ENCODE measurements around the gene ZNF598. TPM values are rescaled to one million over a fixed set of nuclear protein-coding genes. Genes with fewer than 3 reads are reported as not detected.

ZNF598 gene
- total and polyA plus RNA-seq, 3 donors from 2014 or later = 46.3 to 94.6 (median 80.4) TPM

GRCh38 chr16:2005646-2006045, 4.0 kb downstream of the ZNF598 start:
- Histone ChIP-seq H3K4me1 (peaks cover 46% of the 10 kb centered on the region), H3K9me3 (no peaks in the 10 kb centered on the region), H3K36me3 (ENCODE audit: low read depth, missing control alignments) (no peaks in the 10 kb centered on the region), H3K4me3 (no peak overlapping the region), H3K27ac (no peak overlapping the region), H3K27me3 (no peaks in the 10 kb centered on the region)
- WGBS, 2 donors = 73 to 78% methylated on average over 3 to 21 of the region's 21 CpGs
- TF ChIP-seq CTCF (IDR thresholded peaks at IDR 0.05) = no peak
- TF ChIP-seq POLR2A (IDR thresholded peaks at IDR 0.05) = no peak
- no peak for DNase-seq
- intact Hi-C loops (cut with DNase I; ENCODE audit: low total_unique reads) = no loop called here

DNA sequence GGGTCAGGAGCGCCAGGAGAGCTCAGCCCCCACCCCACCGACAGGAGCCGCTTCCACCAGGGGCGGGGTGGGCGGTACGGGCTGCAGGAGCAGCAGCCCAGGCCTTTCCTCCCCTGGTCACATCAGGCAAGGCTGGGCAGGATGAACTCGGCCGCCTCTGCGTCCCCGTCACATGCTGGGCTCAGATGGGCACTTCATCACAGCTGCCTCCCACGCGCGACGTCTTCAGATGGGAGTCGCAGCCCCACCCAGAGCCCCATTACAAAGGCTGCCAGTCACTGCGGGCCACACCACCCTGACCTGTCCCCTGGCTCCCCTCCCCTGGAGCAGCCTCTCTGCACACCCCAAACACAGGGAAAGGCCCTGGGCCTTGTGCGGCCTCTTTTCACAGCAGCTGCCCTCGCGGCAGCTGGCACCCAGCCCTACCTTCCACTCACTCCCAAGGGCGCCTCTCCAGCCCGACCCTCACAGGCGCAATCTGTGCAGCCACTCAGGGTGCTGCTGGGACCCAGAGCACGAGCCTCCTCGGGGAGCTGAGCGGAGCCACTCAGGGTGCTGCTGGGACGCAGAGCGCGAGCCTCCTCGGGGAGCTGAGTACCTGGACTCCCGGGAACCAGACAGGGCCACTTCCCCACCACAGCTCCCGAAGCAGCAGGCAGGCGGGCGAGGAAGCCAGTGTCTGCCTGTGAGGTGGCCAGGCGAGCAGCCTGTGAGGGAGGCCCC, 4.7 kb downstream of the ZNF598 start:
- WGBS, 2 donors = 58 to 69% methylated on average over 9 to 34 of the region's 34 CpGs
- peak; percentile 63 for DNase-seq
- TF ChIP-seq POLR2A (IDR thresholded peaks at IDR 0.05) (no peak), CTCF (IDR thresholded peaks at IDR 0.05) (no peak)
- no peaks in the 10 kb centered on the region for H3K9me3 ChIP-seq
- H3K27ac ChIP-seq = peak overlapping the region; percentile 31 to 45
- intact Hi-C loops (cut with DNase I; ENCODE audit: low total_unique reads) = no loop called here
- no peaks in the 10 kb centered on the region for H3K36me3 ChIP-seq (ENCODE audit: low read depth, missing control alignments)
- H3K4me3 ChIP-seq = no peak overlapping the region
- no peaks in the 10 kb centered on the region for H3K27me3 ChIP-seq
- H3K4me1 ChIP-seq = peaks cover 40% of the 10 kb centered on the region

GRCh38 chr16:2003827-2004641, 5.6 kb downstream of the ZNF598 start:
- peak overlapping the region; percentile 31 to 45 for H3K27ac ChIP-seq
- peaks cover 40% of the 10 kb centered on the region for H3K4me1 ChIP-seq

DNA sequence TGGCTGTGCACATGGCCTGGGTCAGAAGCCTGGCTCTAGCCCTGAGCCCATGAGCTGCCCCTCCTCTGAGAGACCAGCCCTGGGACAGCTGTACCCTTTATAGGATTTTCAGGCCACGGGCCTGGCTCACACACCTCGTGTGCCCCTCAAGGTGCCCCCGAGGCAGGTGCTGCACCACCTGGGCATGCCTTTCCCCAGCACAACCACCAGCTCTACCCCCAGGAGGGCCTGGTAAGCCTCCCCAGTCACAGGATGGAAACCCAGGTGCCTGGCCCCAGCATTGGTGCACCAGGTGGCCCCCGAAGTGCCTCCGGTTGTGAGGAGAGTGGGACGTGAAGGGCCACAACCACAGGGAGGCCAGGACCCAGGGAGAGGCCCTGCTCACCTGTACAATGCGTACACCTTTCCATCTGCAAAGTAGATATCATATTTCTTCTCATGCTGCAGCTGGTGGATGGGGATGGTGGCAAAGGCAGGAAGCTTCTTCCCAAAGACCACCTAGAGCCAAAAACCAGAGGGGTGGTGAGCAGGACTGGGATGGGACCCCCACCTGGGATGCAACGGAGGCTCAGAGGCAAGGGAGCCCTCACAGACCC, 6.3 kb downstream of the ZNF598 start:
- Histone ChIP-seq H3K4me1 (peaks cover 33% of the 10 kb centered on the region), H3K27me3 (no peaks in the 10 kb centered on the region), H3K4me3 (no peak overlapping the region), H3K9me3 (no peaks in the 10 kb centered on the region), H3K27ac (no peak overlapping the region), H3K36me3 (ENCODE audit: low read depth, missing control alignments) (no peaks in the 10 kb centered on the region)
- no peak for DNase-seq
- 88 to 100% methylated on average over 2 to 8 of the region's 8 CpGs for WGBS, 2 donors
- intact Hi-C loops (cut with DNase I; ENCODE audit: low total_unique reads) = no loop called here
- no peak for TF ChIP-seq CTCF (IDR thresholded peaks at IDR 0.05)
- no peak for TF ChIP-seq POLR2A (IDR thresholded peaks at IDR 0.05)

More at GRCh38 chr16:2003827-2004641, 5.6 kb downstream of the ZNF598 start:
- DNase-seq = peak; percentile 92
- Histone ChIP-seq H3K4me3 (no peak overlapping the region), H3K27me3 (no peaks in the 10 kb centered on the region), H3K36me3 (ENCODE audit: low read depth, missing control alignments) (no peaks in the 10 kb centered on the region), H3K9me3 (no peaks in the 10 kb centered on the region)
- intact Hi-C loops (cut with DNase I; ENCODE audit: low total_unique reads) = no loop called here
- WGBS, 2 donors = 32 to 90% methylated on average over 4 to 35 of the region's 36 CpGs
- peak; percentile 76 to 89 (median 86) for TF ChIP-seq CTCF (IDR thresholded peaks at IDR 0.05)
- TF ChIP-seq POLR2A (IDR thresholded peaks at IDR 0.05) = no peak

All from testis (tissue), 3 donors.